CD4-positive, alpha-beta T cell treated with Interleukin-1 beta for 1 hour (primary cell): ENCODE measurements around the gene TFRC.
"Not testable (repeated sequence)": the region's sequence is repeated elsewhere in the genome, so short reads cannot be mapped to it uniquely, and the experiment has no call there.

Source experiments
- DNase-seq, 2 donors: peaks; one replicate each; pipeline ENCODE4 v3.0.0-alpha.2; 2020 to 2022

Gene TFRC

GRCh38 chr3:196047391-196048030 is 34.4 kb downstream of the TFRC start:
- no peak for DNase-seq

- no peak for DNase-seq
These were observed 37.4 kb downstream of the TFRC start for GRCh38 chr3:196044513-196044912.

GRCh38 chr3:196042673-196043072 is 39.2 kb downstream of the TFRC start:
- DNase-seq, result no peak

GRCh38 chr3:196039359-196039758 is 42.5 kb downstream of the TFRC start:
- no peak for DNase-seq

- DNase-seq, result not testable (repeated sequence)
These were observed 55.8 kb downstream of the TFRC start for GRCh38 chr3:196026059-196026458.

- no peak for DNase-seq
These were observed 56.9 kb downstream of the TFRC start for GRCh38 chr3:196024968-196025367.

- no peak for DNase-seq
These were observed 57.9 kb downstream of the TFRC start for GRCh38 chr3:196023947-196024346.

- DNase-seq, result not testable (repeated sequence)
These were observed 59.4 kb downstream of the TFRC start for GRCh38 chr3:196022499-196022878.

GRCh38 chr3:196020373-196020772 is 61.5 kb downstream of the TFRC start:
- no peak for DNase-seq

GRCh38 chr3:196019576-196019975 is 62.3 kb downstream of the TFRC start:
- DNase-seq, result not testable (repeated sequence)

- not testable (repeated sequence) for DNase-seq
These were observed 63.7 kb downstream of the TFRC start for GRCh38 chr3:196018159-196018558.

GRCh38 chr3:196016485-196016884 is 65.4 kb downstream of the TFRC start:
- no peak for DNase-seq

- DNase-seq, result no peak
These were observed 65.8 kb downstream of the TFRC start for GRCh38 chr3:196016059-196016458.

- no peak for DNase-seq
These were observed 68.1 kb downstream of the TFRC start for GRCh38 chr3:196013587-196014487.

- DNase-seq, result no peak
These were observed 68.9 kb downstream of the TFRC start for GRCh38 chr3:196012941-196013476.

- no peak for DNase-seq
These were observed 69.4 kb downstream of the TFRC start for GRCh38 chr3:196012481-196012880.

GRCh38 chr3:196009456-196009855 is 72.4 kb downstream of the TFRC start:
- DNase-seq, result no peak

GRCh38 chr3:196008929-196009328 is 73.0 kb downstream of the TFRC start:
- DNase-seq, result no peak

- no peak for DNase-seq
These were observed 73.5 kb downstream of the TFRC start for GRCh38 chr3:196008387-196008786.

GRCh38 chr3:196007744-196008335 is 74.0 kb downstream of the TFRC start:
- DNase-seq, result no peak

GRCh38 chr3:196005338-196005737 is 76.6 kb downstream of the TFRC start:
- DNase-seq, result not testable (repeated sequence)

GRCh38 chr3:196004359-196005052 is 77.4 kb downstream of the TFRC start:
- DNase-seq, result not testable (repeated sequence)

- DNase-seq, result no peak
These were observed 78.3 kb downstream of the TFRC start for GRCh38 chr3:196003611-196004010.
